Keratinocyte (primary cell): ENCODE measurements around the gene AMDHD2.

Experiments used
- CTCF ChIP-seq, 3 experiments: IDR thresholded peaks in 1 of 3; conservative IDR thresholded peaks in 1 of 3; optimal IDR thresholded peaks in 1 of 3; 2 replicates in 2 of 3; 3 replicates in 1 of 3; pipeline versions ENCODE3 to v1.5.1; 2011; ENCODE audit warnings: low read length in 3 of 3, mild to moderate bottlenecking in 3 of 3, moderate library complexity in 2 of 3, control low read depth in 1 of 3, inconsistent platforms in 1 of 3; ENCODE audit not compliant: insufficient read depth in 2 of 3; ENCODE audit errors: extremely low read depth in 1 of 3
- EZH2 ChIP-seq: IDR thresholded peaks from one replicate; pipeline ENCODE4 v1.6.1; 2012; ENCODE audit warnings: inconsistent platforms, mild to moderate bottlenecking, low read length, moderate library complexity

DNA sequence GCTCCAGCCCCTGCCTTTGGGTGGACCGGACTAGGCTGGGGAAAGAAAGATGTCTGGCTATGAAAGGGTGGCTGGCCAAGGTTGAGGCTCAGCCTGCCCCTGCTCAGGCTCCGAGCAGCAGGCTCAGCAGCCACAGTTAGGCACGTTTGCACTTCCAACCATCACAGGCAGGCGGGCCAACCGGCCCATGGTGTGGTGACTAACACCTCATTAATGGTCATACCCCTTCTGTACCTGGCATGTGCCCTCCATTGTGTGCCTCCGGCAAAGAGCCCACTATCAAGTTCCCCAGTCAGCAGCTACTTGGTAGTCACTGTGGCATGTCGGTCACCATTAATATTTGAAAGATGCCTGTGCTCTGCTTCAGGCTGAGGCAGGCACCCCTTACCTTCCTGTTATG lies 38.5 kb upstream of the AMDHD2 start:
- no peak for TF ChIP-seq CTCF (optimal IDR thresholded peaks at IDR 0.05 in 1 of 3, IDR thresholded peaks at IDR 0.05 in 1 of 3, conservative IDR thresholded peaks at IDR 0.05 in 1 of 3; ENCODE audit: extremely low read depth in 1 of 3, insufficient read depth in 2 of 3, low read length in 3 of 3)
- no peak for TF ChIP-seq EZH2
